HG03196 (cell line): ENCODE data around the gene GPR108.
"Not testable (repeated sequence)": the region's sequence is repeated elsewhere in the genome, so short reads cannot be mapped to it uniquely, and the experiment has no call there.

Experiments
- ATAC-seq: cut with Tn5 transposase; IDR thresholded peaks from one replicate; pipeline ENCODE4 v1.9.1; 2021; ENCODE audit not compliant: unreplicated experiment

The GPR108 gene

GRCh38 chr19:6721138-6721474 is 16.3 kb downstream of the GPR108 start:
- no peak for ATAC-seq

GRCh38 chr19:6720369-6721137 is 16.8 kb downstream of the GPR108 start, which contains the start of gene C3:
C3 (minus strand) TSS chr19:6720650; CDS start chr19:6720589, 61 bp downstream.
- no peak for ATAC-seq

DNA sequence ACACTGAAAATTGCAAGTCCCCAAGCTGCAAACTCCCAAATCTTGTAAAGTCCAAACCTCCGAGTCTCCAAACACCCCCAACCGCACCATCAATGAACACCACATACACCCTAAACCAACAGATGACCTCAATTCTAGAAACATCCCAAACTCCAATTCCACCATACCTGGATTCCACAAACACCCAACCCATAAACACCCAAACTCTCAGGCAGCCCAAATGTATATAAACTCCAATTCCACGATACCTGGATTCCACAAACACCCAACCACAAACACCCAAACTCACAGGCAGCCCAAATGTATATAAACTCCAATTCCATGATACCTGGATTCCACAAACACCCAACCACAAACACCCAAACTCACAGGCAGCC is 17.4 kb downstream of the GPR108 start:
- ATAC-seq = no peak

- ATAC-seq = no peak
These were observed 17.9 kb downstream of the GPR108 start for GRCh38 chr19:6719540-6719861.

- ATAC-seq = no peak
These were observed 18.4 kb downstream of the GPR108 start for GRCh38 chr19:6718741-6719539.

GRCh38 chr19:6718111-6718740 is 19.2 kb downstream of the GPR108 start:
- no peak for ATAC-seq

DNA sequence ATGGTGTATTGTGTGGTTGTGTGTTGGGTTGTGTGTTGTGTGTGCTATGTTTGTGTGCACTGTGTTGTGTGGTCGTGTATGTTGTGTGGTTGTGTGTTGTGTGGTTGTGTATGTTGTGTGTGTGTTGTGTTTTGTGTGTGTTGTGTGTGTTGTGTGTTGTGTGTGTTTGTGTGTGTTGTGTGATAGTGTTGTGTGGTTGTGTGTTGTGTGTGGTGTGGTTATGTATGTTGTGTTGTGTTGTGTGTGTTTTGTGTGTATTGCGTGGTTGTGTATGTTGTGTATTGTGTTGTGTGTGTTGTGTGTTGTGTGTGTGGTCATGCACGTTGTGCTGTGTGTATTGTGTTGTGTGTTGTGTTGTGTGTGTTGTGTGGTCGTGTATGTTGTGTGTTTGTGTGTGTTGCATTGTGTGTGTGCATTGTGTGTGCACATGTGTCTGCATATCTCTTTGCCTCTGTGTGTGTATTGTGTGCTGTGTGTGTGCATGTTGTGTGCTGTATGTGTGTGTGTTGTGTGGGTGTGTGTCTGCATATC is 19.9 kb downstream of the GPR108 start:
- no peak for ATAC-seq

GRCh38 chr19:6717036-6717435 is 20.3 kb downstream of the GPR108 start:
- no peak for ATAC-seq

- no peak for ATAC-seq
These were observed 20.8 kb downstream of the GPR108 start for GRCh38 chr19:6716610-6716970.

- no peak for ATAC-seq
These were observed 22.4 kb downstream of the GPR108 start for GRCh38 chr19:6714749-6715555.

- ATAC-seq = no peak
These were observed 23.3 kb downstream of the GPR108 start for GRCh38 chr19:6713773-6714692.

DNA sequence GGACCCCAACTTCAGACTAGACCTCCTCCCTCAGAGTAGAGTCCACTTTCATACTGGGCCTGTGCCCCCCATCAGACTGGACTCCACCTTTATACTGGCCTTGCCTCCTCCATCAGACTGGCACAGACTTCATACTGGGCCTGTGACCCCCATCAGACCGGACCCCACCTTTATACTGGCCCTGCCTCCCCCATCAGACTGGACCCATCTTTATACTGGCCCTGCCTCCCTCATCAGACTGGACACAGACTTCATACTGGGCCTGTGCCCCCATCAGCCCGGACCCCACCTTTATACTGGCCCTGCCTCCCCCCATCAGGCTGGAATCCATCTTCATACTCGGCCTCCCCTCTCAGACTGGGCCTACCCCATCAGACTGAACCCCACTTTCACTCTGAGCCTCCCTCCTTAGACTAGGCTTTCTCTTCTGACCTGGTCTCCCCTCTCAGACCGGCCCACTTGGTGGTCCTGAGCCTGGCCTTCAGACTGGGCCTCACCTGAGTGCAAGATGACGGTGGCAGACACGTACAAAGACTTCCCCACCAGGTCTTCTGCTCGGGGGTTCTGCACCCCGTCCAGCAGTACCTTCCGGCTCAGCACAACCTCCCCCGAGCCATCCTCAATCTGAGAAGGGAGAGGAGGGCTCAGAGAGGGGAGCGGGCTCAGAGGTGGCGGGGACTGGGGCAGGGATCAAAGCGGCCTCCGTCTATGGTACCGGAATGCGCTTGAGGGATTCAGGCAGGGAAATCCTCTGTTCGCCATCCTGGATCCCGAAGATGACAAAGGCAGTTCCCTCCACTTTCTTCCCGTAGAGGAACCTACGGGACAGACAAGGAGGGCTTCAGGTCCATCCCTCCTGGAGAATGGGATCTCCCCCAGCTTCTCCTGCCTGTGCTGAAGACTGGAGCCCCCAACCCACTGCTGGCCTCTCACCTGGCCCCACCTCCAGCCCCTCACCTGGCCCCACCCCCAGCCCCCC is 24.4 kb downstream of the GPR108 start:
- no peak for ATAC-seq

DNA sequence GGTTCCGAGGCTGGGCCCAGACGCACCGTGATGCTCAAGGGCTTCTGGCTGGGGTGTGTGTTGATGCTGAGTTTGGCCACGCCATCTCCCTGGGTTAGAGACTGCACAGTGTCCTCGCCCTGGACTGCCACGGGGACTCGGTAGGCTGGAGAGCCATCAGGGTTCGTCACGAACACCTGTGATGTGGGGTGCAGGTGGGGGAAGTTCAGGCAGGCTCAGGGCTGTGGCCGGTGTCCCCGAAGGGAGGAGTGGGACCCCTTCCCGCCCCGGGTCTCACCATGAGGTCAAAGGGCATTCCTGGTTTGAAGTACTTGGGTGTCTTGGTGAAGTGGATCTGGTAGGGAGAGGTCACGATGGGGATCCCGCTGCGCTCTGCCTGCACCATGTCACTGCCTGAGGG is 25.1 kb downstream of the GPR108 start:
- ATAC-seq = no peak

DNA sequence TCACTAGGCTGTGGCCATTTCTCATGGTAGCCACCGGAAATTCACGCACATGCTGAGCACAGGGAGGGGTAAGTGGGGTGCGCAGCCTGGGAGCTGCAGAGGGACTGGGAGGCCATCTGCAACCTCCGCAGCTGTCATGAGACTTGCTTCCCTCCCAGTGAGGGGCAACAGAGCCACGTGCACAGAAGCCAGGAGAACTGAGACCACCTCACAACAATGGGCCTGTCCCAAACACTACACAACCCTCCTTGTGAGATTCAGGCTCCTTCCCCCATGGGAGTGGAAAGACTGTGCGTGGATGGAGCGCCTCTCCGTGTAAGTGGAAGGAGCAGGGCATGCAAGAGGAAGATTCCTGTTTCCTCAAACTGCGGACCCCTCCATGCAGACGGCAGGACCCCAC is 25.8 kb downstream of the GPR108 start:
- ATAC-seq = no peak

DNA sequence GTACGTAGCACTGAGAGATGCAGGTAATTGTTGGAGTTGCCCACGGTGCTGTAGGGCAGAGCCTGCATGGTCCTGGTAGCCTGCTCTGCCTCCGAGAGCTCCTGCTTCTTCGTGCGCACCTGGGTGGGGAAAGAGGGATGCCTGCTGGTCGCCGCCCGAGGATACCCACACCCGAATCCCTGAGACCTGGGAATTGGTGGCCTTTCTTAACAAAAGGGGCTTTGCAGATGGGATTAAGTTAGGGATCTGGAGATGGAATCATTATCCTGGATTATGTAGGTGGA is 26.4 kb downstream of the GPR108 start:
- no peak for ATAC-seq

GRCh38 chr19:6710273-6711077 is 26.9 kb downstream of the GPR108 start:
- ATAC-seq = no peak

DNA sequence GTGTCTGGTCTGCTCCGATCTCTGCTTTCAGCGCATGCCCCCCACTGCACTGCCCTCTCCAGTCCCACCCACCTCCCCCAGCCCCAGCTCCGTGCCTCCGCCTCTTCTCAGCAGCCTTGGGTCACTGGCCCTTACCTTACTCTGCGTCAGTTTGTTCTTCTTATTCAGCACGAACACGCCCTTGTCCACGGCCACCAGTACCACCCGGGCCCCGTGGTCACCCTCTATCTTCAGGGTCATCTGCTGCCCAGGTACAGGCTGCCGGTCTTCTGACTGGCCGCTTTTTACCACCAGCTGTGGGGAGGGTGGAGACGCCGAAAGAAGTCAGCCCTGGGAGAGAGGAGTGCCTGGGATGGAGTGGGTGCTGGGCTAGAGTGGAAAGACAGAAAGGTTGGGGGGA is 27.8 kb downstream of the GPR108 start:
- ATAC-seq = no peak

GRCh38 chr19:6708913-6709312 is 28.5 kb downstream of the GPR108 start:
- not testable (repeated sequence) for ATAC-seq
